Measurements from ENCODE around the gene UBR2. TPM values are rescaled to one million over a fixed set of nuclear protein-coding genes. Genes with fewer than 3 reads are reported as not detected.
"Not testable (repeated sequence)": the region's sequence is repeated elsewhere in the genome, so short reads cannot be mapped to it uniquely, and the experiment has no call there.

UBR2 gene
- total and polyA plus RNA-seq, 12 donors, result 11.4 to 46.9 (median 30.2) TPM

DNA sequence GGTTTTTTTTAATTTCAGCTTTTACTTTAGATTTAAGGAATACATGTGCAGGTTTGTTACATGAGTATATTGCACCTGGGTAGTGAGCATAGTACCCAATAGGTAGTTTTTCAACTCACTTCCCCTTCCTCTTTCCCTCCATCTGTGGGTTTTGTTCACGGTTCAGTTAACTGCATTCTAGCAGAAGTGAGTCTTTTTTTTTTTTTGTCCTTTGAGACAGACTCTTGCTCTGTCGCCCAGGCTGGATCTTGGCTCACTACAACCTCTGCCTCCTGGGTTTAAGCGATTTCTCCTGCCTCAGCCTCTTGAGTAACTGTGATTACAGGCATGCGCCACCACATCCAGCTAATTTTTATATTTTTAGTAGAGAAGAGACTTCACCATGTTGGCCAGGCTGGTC, 8.7 kb downstream of the UBR2 start:
- no peak overlapping the region for H3K4me3 ChIP-seq
- H3K36me3 ChIP-seq (replicated peaks in 1 of 2), result peaks cover 0 to 26% of the 10 kb centered on the region in 2 donors
- no peak for TF ChIP-seq POLR2A (IDR thresholded peaks at IDR 0.05)
- TF ChIP-seq, protein P1, sequence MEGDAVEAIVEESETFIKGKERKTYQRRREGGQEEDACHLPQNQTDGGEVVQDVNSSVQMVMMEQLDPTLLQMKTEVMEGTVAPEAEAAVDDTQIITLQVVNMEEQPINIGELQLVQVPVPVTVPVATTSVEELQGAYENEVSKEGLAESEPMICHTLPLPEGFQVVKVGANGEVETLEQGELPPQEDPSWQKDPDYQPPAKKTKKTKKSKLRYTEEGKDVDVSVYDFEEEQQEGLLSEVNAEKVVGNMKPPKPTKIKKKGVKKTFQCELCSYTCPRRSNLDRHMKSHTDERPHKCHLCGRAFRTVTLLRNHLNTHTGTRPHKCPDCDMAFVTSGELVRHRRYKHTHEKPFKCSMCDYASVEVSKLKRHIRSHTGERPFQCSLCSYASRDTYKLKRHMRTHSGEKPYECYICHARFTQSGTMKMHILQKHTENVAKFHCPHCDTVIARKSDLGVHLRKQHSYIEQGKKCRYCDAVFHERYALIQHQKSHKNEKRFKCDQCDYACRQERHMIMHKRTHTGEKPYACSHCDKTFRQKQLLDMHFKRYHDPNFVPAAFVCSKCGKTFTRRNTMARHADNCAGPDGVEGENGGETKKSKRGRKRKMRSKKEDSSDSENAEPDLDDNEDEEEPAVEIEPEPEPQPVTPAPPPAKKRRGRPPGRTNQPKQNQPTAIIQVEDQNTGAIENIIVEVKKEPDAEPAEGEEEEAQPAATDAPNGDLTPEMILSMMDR (IDR thresholded peaks at IDR 0.05), result no peak
- WGBS, 4 donors, result 50 to 69% (median 65%) methylated on average over 4 of the region's 4 CpGs
- intact Hi-C loops (cut with DNase I), result no loop called here
- H3K27me3 ChIP-seq, result no peaks in the 10 kb centered on the region
- DNase-seq, result no peak
- peak overlapping the region in 1 of 5 donors; percentile 26 for H3K27ac ChIP-seq
- peaks cover 0 to 50% of the 10 kb centered on the region in 2 donors for H3K4me1 ChIP-seq (replicated peaks in 1 of 2)
- no peaks in the 10 kb centered on the region for H3K9me3 ChIP-seq (replicated peaks in 1 of 3)

DNA sequence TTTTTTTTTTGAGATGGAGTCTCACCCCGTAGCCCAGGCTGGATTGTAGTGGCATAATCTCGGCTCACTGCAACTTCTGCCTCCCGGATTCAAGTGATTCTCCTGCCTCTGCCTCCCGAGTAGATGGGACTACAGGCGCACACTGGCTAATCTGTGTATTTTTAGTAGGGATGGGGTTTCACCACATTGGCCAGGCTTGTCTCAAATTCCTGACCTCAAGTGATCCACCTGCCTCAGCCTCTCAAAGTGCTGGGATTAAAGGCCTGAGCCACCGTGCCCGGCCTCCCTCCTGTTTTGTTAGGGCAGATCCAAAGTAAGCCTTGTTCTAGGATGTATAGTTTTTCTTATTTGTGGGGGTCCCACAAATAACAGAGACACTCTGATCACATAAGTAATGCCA, 12.7 kb downstream of the UBR2 start:
- DNase-seq; H3K27ac ChIP-seq; H3K4me3 ChIP-seq; intact Hi-C loops (cut with DNase I); H3K9me3 ChIP-seq (replicated peaks in 1 of 3); H3K27me3 ChIP-seq: not testable (repeated sequence)
- WGBS, 4 donors, result 94 to 100% (median 97%) methylated on average over 5 to 7 of the region's 7 CpGs
- H3K36me3 ChIP-seq (replicated peaks in 1 of 2), result peaks cover 0 to 30% of the 10 kb centered on the region in 2 donors
- H3K4me1 ChIP-seq (replicated peaks in 1 of 2), result peaks cover 0 to 32% of the 10 kb centered on the region in 2 donors

DNA sequence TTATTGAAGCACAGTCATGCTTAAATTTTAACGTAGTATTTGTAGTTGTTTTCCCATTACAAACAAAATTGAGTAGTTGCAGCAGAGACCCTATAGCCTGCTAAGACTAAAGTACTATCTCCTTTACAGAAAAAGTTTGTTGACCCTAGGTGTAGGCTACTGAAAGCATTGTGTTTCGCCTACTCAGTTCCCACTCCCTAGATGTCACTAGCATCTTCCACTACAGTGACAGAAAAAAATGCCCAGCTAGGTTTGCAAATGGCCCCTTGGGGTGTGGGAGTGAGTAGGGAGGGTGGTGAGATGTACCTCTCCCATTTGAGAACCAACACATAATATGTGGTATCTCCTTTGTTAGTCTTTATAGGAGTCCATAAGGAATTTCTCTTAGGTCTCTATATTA, 34.5 kb downstream of the UBR2 start:
- H3K4me1 ChIP-seq (replicated peaks in 1 of 2), result peaks cover 0 to 4% of the 10 kb centered on the region in 2 donors
- intact Hi-C loops (cut with DNase I), result no loop called here
- no peaks in the 10 kb centered on the region for H3K36me3 ChIP-seq (replicated peaks in 1 of 2)
- WGBS, 4 donors, result 88 to 97% (median 95%) methylated on average over 2 of the region's 2 CpGs
- H3K27ac ChIP-seq, result no peak overlapping the region
- no peaks in the 10 kb centered on the region for H3K27me3 ChIP-seq
- no peaks in the 10 kb centered on the region for H3K9me3 ChIP-seq (replicated peaks in 1 of 3)
- no peak for DNase-seq
- H3K4me3 ChIP-seq, result no peak overlapping the region
- TF ChIP-seq, protein P1 (IDR thresholded peaks at IDR 0.05), result no peak
- TF ChIP-seq POLR2A (IDR thresholded peaks at IDR 0.05), result no peak

DNA sequence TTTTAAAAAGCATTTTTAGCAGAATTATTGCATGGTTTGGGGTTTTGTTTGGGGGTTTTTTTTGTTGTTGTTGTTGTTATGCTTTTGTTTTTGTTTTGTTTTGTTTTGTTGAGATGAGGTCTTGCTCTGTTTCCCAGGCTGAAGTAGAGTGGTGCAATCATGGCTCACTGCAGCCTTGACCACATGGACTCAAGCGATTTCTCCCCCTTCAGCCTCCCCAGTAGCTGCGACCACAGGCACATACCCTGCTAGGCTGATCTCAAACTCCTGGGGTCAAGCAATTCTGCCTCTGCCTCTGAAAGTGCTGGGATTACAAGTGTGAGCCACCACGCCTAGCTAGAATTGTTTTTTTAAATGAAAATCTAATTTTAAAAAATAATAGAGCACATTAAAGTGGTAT, 35.7 kb downstream of the UBR2 start:
- H3K36me3 ChIP-seq (replicated peaks in 1 of 2), result peaks cover 0 to 3% of the 10 kb centered on the region in 2 donors
- peak in 1 of 7 donors; percentile 7 for DNase-seq
- no peak overlapping the region for H3K27ac ChIP-seq
- intact Hi-C loops (cut with DNase I), result no loop called here
- peaks cover 0 to 4% of the 10 kb centered on the region in 2 donors for H3K4me1 ChIP-seq (replicated peaks in 1 of 2)
- no peak for TF ChIP-seq POLR2A (IDR thresholded peaks at IDR 0.05)
- TF ChIP-seq, protein P1 (IDR thresholded peaks at IDR 0.05), result no peak
- 77 to 80% (median 77%) methylated on average over 3 of the region's 3 CpGs for WGBS, 4 donors
- H3K4me3 ChIP-seq, result no peak overlapping the region
- no peaks in the 10 kb centered on the region for H3K9me3 ChIP-seq (replicated peaks in 1 of 3)
- H3K27me3 ChIP-seq, result no peaks in the 10 kb centered on the region

DNA sequence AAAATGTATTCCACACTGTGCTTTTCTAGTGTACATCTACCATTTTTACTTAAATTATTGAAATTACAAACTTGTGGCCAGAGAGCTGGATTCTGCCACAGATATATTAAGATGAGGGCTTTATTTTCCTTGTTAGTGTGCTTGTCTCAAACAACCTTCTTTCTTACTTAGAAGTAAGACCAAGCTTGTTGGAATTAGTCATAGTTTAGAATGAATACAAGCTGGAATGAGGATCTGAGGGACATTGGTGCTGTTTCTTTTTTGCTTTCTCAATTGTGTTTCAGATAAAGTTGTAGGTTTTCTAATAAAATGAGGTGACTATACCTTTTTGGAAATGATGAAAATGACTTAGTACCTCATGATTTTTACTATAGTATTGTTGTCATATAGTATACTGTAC, 40.3 kb downstream of the UBR2 start:
- H3K4me1 ChIP-seq (replicated peaks in 1 of 2), result peaks cover 0 to 4% of the 10 kb centered on the region in 2 donors

DNA sequence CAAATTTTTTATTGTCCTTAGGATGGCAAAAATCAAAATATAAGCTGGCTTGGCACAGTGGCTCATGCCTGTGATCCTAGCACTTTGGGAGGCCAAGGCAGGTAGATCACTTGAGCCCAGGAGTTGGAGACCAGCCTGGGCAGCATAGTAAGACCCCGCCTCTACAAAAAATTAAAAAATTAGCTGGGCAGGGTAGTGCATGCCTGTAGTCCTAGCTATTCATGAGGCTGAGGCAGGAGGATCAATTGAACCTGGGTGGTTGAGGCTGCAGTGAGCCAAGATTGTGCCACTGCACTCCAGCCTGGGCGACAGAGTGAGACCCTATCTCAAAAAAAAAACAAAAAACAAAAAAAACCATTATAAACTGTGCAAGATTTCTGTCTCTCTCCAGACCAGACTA, 40.9 kb downstream of the UBR2 start:
- H3K27me3 ChIP-seq; H3K4me3 ChIP-seq; intact Hi-C loops (cut with DNase I); H3K27ac ChIP-seq; H3K4me1 ChIP-seq (replicated peaks in 1 of 2); DNase-seq; H3K9me3 ChIP-seq (replicated peaks in 1 of 3): not testable (repeated sequence)
- 87 to 98% (median 95%) methylated on average over 2 of the region's 2 CpGs for WGBS, 4 donors
- H3K36me3 ChIP-seq (replicated peaks in 1 of 2), result peaks cover 0 to 22% of the 10 kb centered on the region in 2 donors

More for the DNA sequence above, 40.3 kb downstream of the UBR2 start:
- H3K9me3 ChIP-seq (replicated peaks in 1 of 3), result no peaks in the 10 kb centered on the region
- no peak for TF ChIP-seq POLR2A (IDR thresholded peaks at IDR 0.05)
- TF ChIP-seq, protein P1 (IDR thresholded peaks at IDR 0.05), result no peak
- no peak overlapping the region for H3K27ac ChIP-seq
- no peaks in the 10 kb centered on the region for H3K27me3 ChIP-seq
- intact Hi-C loops (cut with DNase I), result no loop called here
- H3K36me3 ChIP-seq (replicated peaks in 1 of 2), result peaks cover 0 to 16% of the 10 kb centered on the region in 2 donors
- no peak overlapping the region for H3K4me3 ChIP-seq
- no peak for DNase-seq

All from adrenal gland (tissue), 12 donors.